SK-N-SH (cell line): ENCODE data around the gene ZNF107. TPM values are rescaled to one million over a fixed set of nuclear protein-coding genes. Genes with fewer than 3 reads are reported as not detected.
"Not testable (repeated sequence)": the region's sequence is repeated elsewhere in the genome, so short reads cannot be mapped to it uniquely, and the experiment has no call there.

ENCODE experiments used
- CTCF ChIA-PET: fragments of 300-600, 350-600 bp; formaldehyde crosslinking; extraction: SDS; loops from one replicate; lab custom pipeline; 2021; lab: Yijun Ruan, JAX
- POLR2A ChIA-PET: fragments of 350-600 bp; sonication (Branson Sonifier 250); formaldehyde crosslinking; extraction: SDS; loops from one replicate; lab custom pipeline; 2020; ENCODE audit warnings: antibody characterized with exemption, inconsistent platforms; lab: Yijun Ruan, JAX
- DNase-seq: peaks from one replicate; pipeline ENCODE4 v3.0.0; 2012
- H2AFZ ChIP-seq: fragments of 200-600 bp; sonication (generic); 2 replicates; pipeline ENCODE4 v1.8.1; 2016; ENCODE audit warnings: antibody characterized with exemption, mild to moderate bottlenecking, low read depth
- H3F3A ChIP-seq: fragments of 200-600 bp; sonication (generic); replicated peaks from 2 replicates; pipeline ENCODE3; 2016; ENCODE audit warnings: antibody characterized with exemption, mild to moderate bottlenecking; ENCODE audit not compliant: insufficient read depth
- H3K27ac ChIP-seq, 2 experiments: fragments of 200-500 bp in 1 of 2; fragments of 200-600 bp in 1 of 2; sonication (Bioruptor generic) in 1 of 2; sonication (generic), shearing (Covaris generic) in 1 of 2; 2 replicates each; pipeline versions ENCODE4 v1.5.1 to v1.6.1; 2014 to 2016; ENCODE audit warnings: low read depth in 2 of 2, inconsistent platforms in 1 of 2, low read length in 1 of 2, mild to moderate bottlenecking in 1 of 2, mixed read lengths in 1 of 2
- H3K27me3 ChIP-seq: fragments of 200-600 bp; sonication (generic), shearing (Covaris generic); 2 replicates; pipeline ENCODE4 v1.6.1; 2016; ENCODE audit warnings: mixed run types; ENCODE audit not compliant: insufficient read depth
- H3K36me3 ChIP-seq, 2 experiments: fragments of 200-500 bp in 1 of 2; fragments of 200-600 bp in 1 of 2; sonication (Bioruptor generic) in 1 of 2; sonication (generic) in 1 of 2; replicated peaks in 1 of 2; 2 replicates each; pipeline versions ENCODE3 to v1.5.1; 2014 to 2016; ENCODE audit warnings: low read length in 1 of 2, mild to moderate bottlenecking in 1 of 2; ENCODE audit not compliant: insufficient read depth in 2 of 2, control insufficient read depth in 1 of 2
- H3K4me1 ChIP-seq, 2 experiments: fragments of 200-500 bp in 1 of 2; fragments of 200-600 bp in 1 of 2; sonication (Bioruptor generic) in 1 of 2; sonication (generic), shearing (Covaris generic) in 1 of 2; 2 replicates each; pipeline versions ENCODE4 v1.5.1 to v1.6.1; 2014 to 2016; ENCODE audit warnings: low read depth in 1 of 2, low read length in 1 of 2, mixed run types in 1 of 2; ENCODE audit not compliant: insufficient read depth in 2 of 2, control insufficient read depth in 1 of 2
- H3K4me2 ChIP-seq: fragments of 200-600 bp; sonication (generic), shearing (Covaris generic); 2 replicates; pipeline ENCODE4 v1.6.1; 2017; ENCODE audit warnings: mixed run types
- H3K4me3 ChIP-seq, 2 experiments: fragments of 200-500 bp in 1 of 2; fragments of 200-600 bp in 1 of 2; sonication (Bioruptor generic) in 1 of 2; sonication (generic), shearing (Covaris generic) in 1 of 2; 2 replicates each; pipeline versions ENCODE4 v1.5.1 to v1.8.1; 2014 to 2016; ENCODE audit warnings: low read depth in 2 of 2, inconsistent platforms in 1 of 2, low read length in 1 of 2, mild to moderate bottlenecking in 1 of 2, mixed read lengths in 1 of 2, moderate library complexity in 1 of 2
- H3K79me2 ChIP-seq: fragments of 200-600 bp; sonication (generic); 2 replicates; pipeline ENCODE4 v1.8.1; 2017; ENCODE audit warnings: mild to moderate bottlenecking; ENCODE audit not compliant: insufficient read depth
- H3K9ac ChIP-seq: fragments of 200-600 bp; sonication (generic); 2 replicates; pipeline ENCODE4 v1.6.1; 2017; ENCODE audit warnings: mixed run types
- H3K9me2 ChIP-seq: fragments of 200-600 bp; sonication (generic); 2 replicates; pipeline ENCODE4 v1.6.1; 2017; ENCODE audit warnings: mixed run types
- H3K9me3 ChIP-seq: fragments of 200-600 bp; sonication (generic); 2 replicates; pipeline ENCODE4 v1.6.1; 2017; ENCODE audit warnings: mixed run types, mild to moderate bottlenecking, moderate library complexity
- H4K20me1 ChIP-seq: fragments of 200-600 bp; sonication (generic); 2 replicates; pipeline ENCODE4 v1.6.1; 2017; ENCODE audit warnings: mild to moderate bottlenecking, mixed run types; ENCODE audit not compliant: insufficient read depth
- CHD2 ChIP-seq: fragments of 150-350 bp; IDR thresholded peaks from 2 replicates; pipeline ENCODE4 v1.6.1; 2018; ENCODE audit warnings: low read length; ENCODE audit not compliant: partially characterized antibody
- CTCF ChIP-seq: fragments of 200-600 bp; sonication (generic); IDR thresholded peaks from 2 replicates; pipeline ENCODE4 v1.6.1; 2017; ENCODE audit warnings: antibody characterized with exemption, mild to moderate bottlenecking, moderate library complexity
- ELF1 ChIP-seq: IDR thresholded peaks from 2 replicates; pipeline ENCODE4 v1.4.0; 2012
- EP300 ChIP-seq, 2 experiments: IDR thresholded peaks; 2 replicates each; pipeline versions ENCODE4 v1.4.0 to v1.6.1; 2012; ENCODE audit warnings: borderline replicate concordance in 1 of 2, low read depth in 1 of 2, low read length in 1 of 2
- FOSL2 ChIP-seq: IDR thresholded peaks from 2 replicates; pipeline ENCODE4 v1.4.0; 2012; ENCODE audit warnings: low read depth, mild to moderate bottlenecking, moderate library complexity, borderline replicate concordance
- FOXJ3 ChIP-seq: sonication (generic); formaldehyde crosslinking; IDR thresholded peaks from 2 replicates; pipeline ENCODE4 v1.5.1; 2020; ENCODE audit warnings: mild to moderate bottlenecking, missing genetic modification reagents
- FOXM1 ChIP-seq: IDR thresholded peaks from 2 replicates; pipeline ENCODE4 v1.4.0; 2012; ENCODE audit warnings: low read depth, mild to moderate bottlenecking
- GABPA ChIP-seq: IDR thresholded peaks from 2 replicates; pipeline ENCODE4 v1.4.0; 2012; ENCODE audit warnings: low read depth, mild to moderate bottlenecking
- PBX3 ChIP-seq: IDR thresholded peaks from 2 replicates; pipeline ENCODE4; 2012
- RAD21 ChIP-seq: IDR thresholded peaks from 2 replicates; pipeline ENCODE4 v1.6.1; 2012; ENCODE audit warnings: mild to moderate bottlenecking, low read length
- RCOR1 ChIP-seq: fragments of 150-350 bp; IDR thresholded peaks from 2 replicates; pipeline ENCODE4 v1.6.1; 2017; ENCODE audit warnings: antibody characterized with exemption, low read length
- RFX5 ChIP-seq: IDR thresholded peaks from 2 replicates; pipeline ENCODE4 v1.6.1; 2012; ENCODE audit warnings: mild to moderate bottlenecking, improper control_type of control experiment, low read length
- TCF12 ChIP-seq: IDR thresholded peaks from 2 replicates; pipeline ENCODE4 v1.4.0; 2012
- TEAD4 ChIP-seq: IDR thresholded peaks from 2 replicates; pipeline ENCODE4 v1.4.0; 2012; ENCODE audit warnings: mild to moderate bottlenecking, borderline replicate concordance; ENCODE audit not compliant: insufficient read depth
- USF1 ChIP-seq: IDR thresholded peaks from 2 replicates; pipeline ENCODE4 v1.4.0; 2012; ENCODE audit warnings: low read depth, borderline replicate concordance
- YY1 ChIP-seq: IDR thresholded peaks from 2 replicates; pipeline ENCODE4 v1.4.0; 2012; ENCODE audit warnings: low read depth, mild to moderate bottlenecking
- WGBS: methylation state at CpG from one replicate; pipeline ENCODE4 v1.1.6; 2017; ENCODE audit warnings: low lambda C conversion rate; 5-methylcytosine and 5-hydroxymethylcytosine counted together
- polyA plus RNA-seq, 3 experiments: library from polyadenylated mRNA; depleted of rRNA; stranded (reverse); fragments of >200 nt; gene quantifications; 2 replicates each; pipeline ENCODE4 v1.2.3, GENCODE V29; 2012
- TF ChIP-seq, protein P1 (sequence below): fragments of 150-350 bp; IDR thresholded peaks from 2 replicates; pipeline ENCODE4 v1.6.1; 2016; ENCODE audit warnings: mild to moderate bottlenecking, low read depth, low read length
- TF ChIP-seq, protein P2 (sequence below): IDR thresholded peaks from 2 replicates; pipeline ENCODE4 v1.4.0; 2012; ENCODE audit warnings: low read depth, borderline replicate concordance

The ZNF107 gene
- polyA plus RNA-seq, 1 of the 3 experiments (the other 2 are of a cell fraction): 2.0 TPM

DNA sequence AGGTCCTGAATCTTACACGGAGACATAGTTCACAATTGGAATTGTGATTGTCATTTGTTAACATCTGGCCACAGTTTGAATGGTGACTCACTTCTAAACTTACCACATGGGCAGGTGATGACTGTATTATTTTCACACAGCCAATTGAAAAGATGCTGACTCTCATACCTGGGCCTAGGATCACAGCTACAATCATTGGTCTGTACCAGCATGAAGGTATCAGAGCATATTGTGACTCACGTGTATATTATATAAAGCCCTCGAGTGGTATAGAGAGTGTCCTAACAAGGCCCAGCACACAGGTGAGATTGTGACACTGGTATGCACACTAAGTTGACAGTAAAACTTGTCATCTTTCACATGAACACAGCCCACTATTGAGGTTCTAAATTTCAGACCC lies 9.4 kb upstream of the ZNF107 start:
- Histone ChIP-seq H3F3A (no peaks in the 10 kb centered on the region), H3K9ac (no peak overlapping the region), H3K36me3 (no peaks in the 10 kb centered on the region), H3K79me2 (no peaks in the 10 kb centered on the region), H2AFZ (no peak overlapping the region), H3K4me3 (no peak overlapping the region), H4K20me1 (no peaks in the 10 kb centered on the region), H3K27me3 (no peaks in the 10 kb centered on the region), H3K4me2 (no peak overlapping the region), H3K9me3 (no peaks in the 10 kb centered on the region), H3K4me1 (no peaks in the 10 kb centered on the region), H3K9me2 (no peaks in the 10 kb centered on the region), H3K27ac (no peak overlapping the region)
- ChIA-PET CTCF (no interaction called here), POLR2A (no interaction called here)
- WGBS: 57% methylated on average over 3 of the region's 3 CpGs
- no peak for DNase-seq
- TF ChIP-seq YY1 (no peak), RCOR1 (no peak), RFX5 (no peak), EP300 (IDR thresholded peaks at IDR 0.05; ENCODE audit: borderline replicate concordance in 1 of 2, low read depth in 1 of 2, low read length in 1 of 2) (no peak), FOSL2 (no peak), PBX3 (no peak), TCF12 (no peak), TEAD4 (no peak), CHD2 (no peak), USF1 (no peak), CTCF (no peak), GABPA (no peak), RAD21 (no peak), ELF1 (no peak), FOXJ3 (CRISPR knock-in tag) (no peak), FOXM1 (no peak)
- TF ChIP-seq, protein P1, sequence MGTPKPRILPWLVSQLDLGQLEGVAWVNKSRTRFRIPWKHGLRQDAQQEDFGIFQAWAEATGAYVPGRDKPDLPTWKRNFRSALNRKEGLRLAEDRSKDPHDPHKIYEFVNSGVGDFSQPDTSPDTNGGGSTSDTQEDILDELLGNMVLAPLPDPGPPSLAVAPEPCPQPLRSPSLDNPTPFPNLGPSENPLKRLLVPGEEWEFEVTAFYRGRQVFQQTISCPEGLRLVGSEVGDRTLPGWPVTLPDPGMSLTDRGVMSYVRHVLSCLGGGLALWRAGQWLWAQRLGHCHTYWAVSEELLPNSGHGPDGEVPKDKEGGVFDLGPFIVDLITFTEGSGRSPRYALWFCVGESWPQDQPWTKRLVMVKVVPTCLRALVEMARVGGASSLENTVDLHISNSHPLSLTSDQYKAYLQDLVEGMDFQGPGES: no peak
- TF ChIP-seq, protein P2, sequence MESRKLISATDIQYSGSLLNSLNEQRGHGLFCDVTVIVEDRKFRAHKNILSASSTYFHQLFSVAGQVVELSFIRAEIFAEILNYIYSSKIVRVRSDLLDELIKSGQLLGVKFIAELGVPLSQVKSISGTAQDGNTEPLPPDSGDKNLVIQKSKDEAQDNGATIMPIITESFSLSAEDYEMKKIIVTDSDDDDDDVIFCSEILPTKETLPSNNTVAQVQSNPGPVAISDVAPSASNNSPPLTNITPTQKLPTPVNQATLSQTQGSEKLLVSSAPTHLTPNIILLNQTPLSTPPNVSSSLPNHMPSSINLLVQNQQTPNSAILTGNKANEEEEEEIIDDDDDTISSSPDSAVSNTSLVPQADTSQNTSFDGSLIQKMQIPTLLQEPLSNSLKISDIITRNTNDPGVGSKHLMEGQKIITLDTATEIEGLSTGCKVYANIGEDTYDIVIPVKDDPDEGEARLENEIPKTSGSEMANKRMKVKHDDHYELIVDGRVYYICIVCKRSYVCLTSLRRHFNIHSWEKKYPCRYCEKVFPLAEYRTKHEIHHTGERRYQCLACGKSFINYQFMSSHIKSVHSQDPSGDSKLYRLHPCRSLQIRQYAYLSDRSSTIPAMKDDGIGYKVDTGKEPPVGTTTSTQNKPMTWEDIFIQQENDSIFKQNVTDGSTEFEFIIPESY: no peak

- H2AFZ ChIP-seq, H3K4me3 ChIP-seq, H4K20me1 ChIP-seq, H3K9ac ChIP-seq, H3K36me3 ChIP-seq, CTCF ChIA-PET, H3K4me1 ChIP-seq, POLR2A ChIA-PET, DNase-seq, H3K9me2 ChIP-seq, H3K27ac ChIP-seq, H3F3A ChIP-seq, H3K9me3 ChIP-seq, H3K27me3 ChIP-seq, H3K4me2 ChIP-seq: not testable (repeated sequence)
- peaks cover 10% of the 10 kb centered on the region for H3K79me2 ChIP-seq
- WGBS: 79% methylated on average over 5 of the region's 5 CpGs
Measured at GRCh38 chr7:64662091-64662490, 3.8 kb upstream of the ZNF107 start.
